ENCODE measurements around the gene ITSN2. TPM values are rescaled to one million over a fixed set of nuclear protein-coding genes. Genes with fewer than 3 reads are reported as not detected.

ITSN2 gene
- total and polyA plus RNA-seq, 2 experiments from 2014 or later = 20.3 to 34.4 TPM

DNA sequence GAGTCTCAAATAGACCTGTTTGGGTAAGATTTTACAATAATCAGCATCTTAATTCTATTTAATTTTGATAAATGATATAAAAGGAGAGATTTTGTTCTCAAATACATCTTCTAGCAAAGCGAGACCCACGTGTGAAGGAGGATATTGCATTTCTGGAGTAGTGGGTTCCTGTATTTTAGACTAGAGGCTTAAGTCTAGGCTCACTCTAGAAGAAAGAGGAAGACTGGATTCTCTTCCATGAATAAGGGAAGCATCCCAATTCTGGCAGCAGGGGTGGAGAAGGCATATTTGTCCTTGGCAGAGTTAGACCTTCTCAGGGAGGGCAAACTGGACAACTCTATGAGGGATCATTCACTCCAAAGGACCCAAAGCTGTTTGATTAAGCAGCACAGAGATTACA is 196.7 kb downstream of the ITSN2 start:
- WGBS (ENCODE audit: low lambda C conversion rate, missing lambda C conversion rate) = 98% methylated on average over 2 of the region's 2 CpGs
- no peaks in the 10 kb centered on the region for H3K4me1 ChIP-seq (ENCODE audit: insufficient read depth)
- TF ChIP-seq EZH2 (IDR thresholded peaks at IDR 0.05; ENCODE audit: borderline replicate concordance) (no peak), EZH2phosphoT487 (IDR thresholded peaks at IDR 0.05; ENCODE audit: low read depth, severe bottlenecking, unreplicated experiment) (no peak)
- no peak overlapping the region for H3K27ac ChIP-seq
- no peak overlapping the region for H2AFZ ChIP-seq
- H3K79me2 ChIP-seq = no peaks in the 10 kb centered on the region
- no peaks in the 10 kb centered on the region for H3K36me3 ChIP-seq (replicated peaks; ENCODE audit: insufficient read depth, low read depth)
- H3K27me3 ChIP-seq = no peaks in the 10 kb centered on the region
- H3K9me2 ChIP-seq (replicated peaks; ENCODE audit: insufficient read depth) = no peaks in the 10 kb centered on the region
- H3K9me3 ChIP-seq (ENCODE audit: low read depth) = peaks cover 4% of the 10 kb centered on the region
- no peak overlapping the region for H3K4me3 ChIP-seq
- DNase-seq (ENCODE audit: low spot score) = no peak
- no peaks in the 10 kb centered on the region for H4K20me1 ChIP-seq (ENCODE audit: insufficient read depth, poor library complexity, severe bottlenecking)
- no peak overlapping the region for H3K4me2 ChIP-seq

DNA sequence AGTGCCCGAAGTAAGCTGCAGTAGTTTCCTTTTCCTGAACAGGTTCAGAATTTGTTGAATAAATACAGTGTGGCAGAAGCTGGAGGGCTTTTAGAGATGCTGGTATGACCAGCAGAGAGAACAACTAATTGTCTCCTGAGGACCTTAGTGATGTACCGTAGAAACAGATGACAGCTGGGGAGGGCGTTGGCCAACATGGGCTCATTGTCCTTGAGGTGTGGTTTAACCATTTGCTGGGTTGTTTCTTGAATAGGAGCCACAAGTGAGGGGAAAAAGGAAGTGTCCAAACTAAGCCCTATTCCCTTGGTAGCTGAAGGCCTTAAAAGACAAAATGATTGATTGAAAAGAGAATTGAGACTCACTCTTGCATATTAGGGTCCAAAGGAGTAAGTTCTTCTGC is 197.2 kb downstream of the ITSN2 start:
- no peaks in the 10 kb centered on the region for H3K36me3 ChIP-seq (replicated peaks; ENCODE audit: insufficient read depth, low read depth)
- no peak overlapping the region for H3K27ac ChIP-seq
- no peak for DNase-seq (ENCODE audit: low spot score)
- H3K4me2 ChIP-seq = no peak overlapping the region
- no peaks in the 10 kb centered on the region for H3K79me2 ChIP-seq
- H4K20me1 ChIP-seq (ENCODE audit: insufficient read depth, poor library complexity, severe bottlenecking) = no peaks in the 10 kb centered on the region
- no peak overlapping the region for H3K4me3 ChIP-seq
- no peaks in the 10 kb centered on the region for H3K4me1 ChIP-seq (ENCODE audit: insufficient read depth)
- 62% methylated on average over 3 of the region's 3 CpGs for WGBS (ENCODE audit: low lambda C conversion rate, missing lambda C conversion rate)
- peaks cover 4% of the 10 kb centered on the region for H3K9me3 ChIP-seq (ENCODE audit: low read depth)
- no peaks in the 10 kb centered on the region for H3K27me3 ChIP-seq
- H2AFZ ChIP-seq = no peak overlapping the region
- H3K9me2 ChIP-seq (replicated peaks; ENCODE audit: insufficient read depth) = no peaks in the 10 kb centered on the region
- TF ChIP-seq, protein P1, sequence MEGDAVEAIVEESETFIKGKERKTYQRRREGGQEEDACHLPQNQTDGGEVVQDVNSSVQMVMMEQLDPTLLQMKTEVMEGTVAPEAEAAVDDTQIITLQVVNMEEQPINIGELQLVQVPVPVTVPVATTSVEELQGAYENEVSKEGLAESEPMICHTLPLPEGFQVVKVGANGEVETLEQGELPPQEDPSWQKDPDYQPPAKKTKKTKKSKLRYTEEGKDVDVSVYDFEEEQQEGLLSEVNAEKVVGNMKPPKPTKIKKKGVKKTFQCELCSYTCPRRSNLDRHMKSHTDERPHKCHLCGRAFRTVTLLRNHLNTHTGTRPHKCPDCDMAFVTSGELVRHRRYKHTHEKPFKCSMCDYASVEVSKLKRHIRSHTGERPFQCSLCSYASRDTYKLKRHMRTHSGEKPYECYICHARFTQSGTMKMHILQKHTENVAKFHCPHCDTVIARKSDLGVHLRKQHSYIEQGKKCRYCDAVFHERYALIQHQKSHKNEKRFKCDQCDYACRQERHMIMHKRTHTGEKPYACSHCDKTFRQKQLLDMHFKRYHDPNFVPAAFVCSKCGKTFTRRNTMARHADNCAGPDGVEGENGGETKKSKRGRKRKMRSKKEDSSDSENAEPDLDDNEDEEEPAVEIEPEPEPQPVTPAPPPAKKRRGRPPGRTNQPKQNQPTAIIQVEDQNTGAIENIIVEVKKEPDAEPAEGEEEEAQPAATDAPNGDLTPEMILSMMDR (IDR thresholded peaks at IDR 0.05; ENCODE audit: poor library complexity) = no peak

DNA sequence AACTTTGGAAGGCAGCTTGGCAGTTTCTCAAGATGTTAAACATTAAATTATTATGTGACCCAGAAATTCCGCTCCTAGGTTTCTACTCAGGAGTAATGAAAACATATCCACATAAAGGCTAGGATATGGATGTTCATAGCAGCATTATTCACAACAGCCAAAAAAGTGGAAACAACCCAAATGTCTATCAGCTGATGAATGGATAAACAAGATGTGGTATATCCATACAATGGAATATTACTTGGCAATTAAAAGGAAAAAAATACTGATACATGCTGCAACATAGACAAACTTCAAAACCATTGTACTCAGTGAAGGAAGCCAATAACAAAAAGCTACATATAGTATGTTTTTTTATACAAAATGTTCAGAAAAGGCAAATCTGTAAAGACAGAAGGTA is 197.8 kb downstream of the ITSN2 start:
- H2AFZ ChIP-seq = no peak overlapping the region
- no peak for DNase-seq (ENCODE audit: low spot score)
- no peaks in the 10 kb centered on the region for H3K4me1 ChIP-seq (ENCODE audit: insufficient read depth)
- H3K27me3 ChIP-seq = no peaks in the 10 kb centered on the region
- peaks cover 4% of the 10 kb centered on the region for H3K9me3 ChIP-seq (ENCODE audit: low read depth)
- 100% methylated on average over 1 of the region's 1 CpG for WGBS (ENCODE audit: low lambda C conversion rate, missing lambda C conversion rate)
- TF ChIP-seq EZH2 (IDR thresholded peaks at IDR 0.05; ENCODE audit: borderline replicate concordance) = no peak
- TF ChIP-seq EZH2phosphoT487 (IDR thresholded peaks at IDR 0.05; ENCODE audit: low read depth, severe bottlenecking, unreplicated experiment) = no peak
- TF ChIP-seq, protein P1 (IDR thresholded peaks at IDR 0.05; ENCODE audit: poor library complexity) = no peak
- no peak overlapping the region for H3K27ac ChIP-seq
- no peaks in the 10 kb centered on the region for H3K79me2 ChIP-seq
- no peak overlapping the region for H3K4me3 ChIP-seq
- H3K9me2 ChIP-seq (replicated peaks; ENCODE audit: insufficient read depth) = no peaks in the 10 kb centered on the region
- no peaks in the 10 kb centered on the region for H4K20me1 ChIP-seq (ENCODE audit: insufficient read depth, poor library complexity, severe bottlenecking)
- H3K4me2 ChIP-seq = no peak overlapping the region
- H3K36me3 ChIP-seq (replicated peaks; ENCODE audit: insufficient read depth, low read depth) = no peaks in the 10 kb centered on the region

DNA sequence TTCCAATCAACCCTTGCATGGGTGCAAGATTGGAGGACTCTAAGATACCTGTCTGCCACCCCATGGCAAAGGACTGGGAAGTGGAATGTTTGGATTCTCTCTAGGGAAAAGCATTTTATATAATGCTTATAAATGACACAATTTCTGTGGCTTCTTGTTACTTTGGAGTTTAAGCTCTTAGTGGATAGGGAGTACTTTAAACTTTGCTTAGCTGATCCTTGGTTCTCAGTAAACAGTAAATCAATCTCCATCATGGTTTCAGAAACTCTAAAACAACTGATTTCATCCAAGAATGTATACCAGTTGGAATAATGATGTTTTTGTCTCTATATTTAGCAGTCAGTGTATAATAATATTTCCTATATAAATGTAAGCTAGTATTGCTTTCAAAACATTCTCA is 199.6 kb downstream of the ITSN2 start:
- H4K20me1 ChIP-seq (ENCODE audit: insufficient read depth, poor library complexity, severe bottlenecking) = no peaks in the 10 kb centered on the region
- TF ChIP-seq, protein P1 (IDR thresholded peaks at IDR 0.05; ENCODE audit: poor library complexity) = no peak
- TF ChIP-seq EZH2 (IDR thresholded peaks at IDR 0.05; ENCODE audit: borderline replicate concordance) (no peak), EZH2phosphoT487 (IDR thresholded peaks at IDR 0.05; ENCODE audit: low read depth, severe bottlenecking, unreplicated experiment) (no peak)
- no peak overlapping the region for H3K4me2 ChIP-seq
- no peaks in the 10 kb centered on the region for H3K4me1 ChIP-seq (ENCODE audit: insufficient read depth)
- H3K79me2 ChIP-seq = no peaks in the 10 kb centered on the region
- no peak for DNase-seq (ENCODE audit: low spot score)
- no peak overlapping the region for H3K4me3 ChIP-seq
- peaks cover 4% of the 10 kb centered on the region for H3K9me3 ChIP-seq (ENCODE audit: low read depth)
- H3K27me3 ChIP-seq = no peaks in the 10 kb centered on the region
- H3K27ac ChIP-seq = no peak overlapping the region
- no peak overlapping the region for H2AFZ ChIP-seq
- no peaks in the 10 kb centered on the region for H3K9me2 ChIP-seq (replicated peaks; ENCODE audit: insufficient read depth)
- H3K36me3 ChIP-seq (replicated peaks; ENCODE audit: insufficient read depth, low read depth) = no peaks in the 10 kb centered on the region

Data from hepatocyte (in vitro differentiated cells).